Neuronal stem cell (in vitro differentiated cells): ENCODE data around the gene CX3CL1.

Experiments
- DNase-seq: peaks from one replicate; pipeline ENCODE4 v3.0.0-alpha.2; 2013; ENCODE audit warnings: low spot score
- H2AFZ ChIP-seq: one replicate; pipeline ENCODE4 v1.6.1; 2013; ENCODE audit warnings: mild to moderate bottlenecking, low read length, inconsistent platforms
- H2AK5ac ChIP-seq: 2 replicates; pipeline ENCODE4 v1.6.1; 2013; ENCODE audit warnings: low read depth, mild to moderate bottlenecking, inconsistent platforms, low read length, moderate library complexity, mixed read lengths
- H2BK120ac ChIP-seq: 2 replicates; pipeline ENCODE4 v1.6.1; 2013; ENCODE audit warnings: low read depth, mild to moderate bottlenecking, inconsistent platforms, low read length, moderate library complexity, mixed read lengths
- H2BK12ac ChIP-seq: one replicate; pipeline ENCODE4 v1.6.1; 2013; ENCODE audit warnings: low read length, inconsistent platforms
- H2BK15ac ChIP-seq: 2 replicates; pipeline ENCODE4 v1.6.1; 2013; ENCODE audit warnings: mild to moderate bottlenecking, low read length, inconsistent platforms, mixed read lengths
- H2BK5ac ChIP-seq: one replicate; pipeline ENCODE4 v1.6.1; 2013; ENCODE audit warnings: inconsistent platforms, mild to moderate bottlenecking, low read length, moderate library complexity
- H3K14ac ChIP-seq: one replicate; pipeline ENCODE4 v1.6.1; 2013; ENCODE audit warnings: low read length, inconsistent platforms
- H3K18ac ChIP-seq: 2 replicates; pipeline ENCODE4 v1.6.1; 2013; ENCODE audit warnings: low read length, inconsistent platforms
- H3K23ac ChIP-seq: 2 replicates; pipeline ENCODE4 v1.6.1; 2013; ENCODE audit warnings: low read depth, mild to moderate bottlenecking, mixed read lengths, low read length, inconsistent platforms; ENCODE audit not compliant: poor library complexity
- H3K27ac ChIP-seq: replicated peaks from 3 replicates; pipeline ENCODE4 v1.5.1; 2013; ENCODE audit warnings: low read length, inconsistent platforms
- H3K27me3 ChIP-seq, 3 experiments: 2 replicates each; pipeline ENCODE4 v1.6.1; 2013; ENCODE audit warnings: low read length in 3 of 3, mild to moderate bottlenecking in 2 of 3, inconsistent platforms in 1 of 3, low read depth in 1 of 3, mixed read lengths in 1 of 3, moderate library complexity in 1 of 3; ENCODE audit not compliant: control insufficient read depth in 3 of 3, insufficient read depth in 3 of 3
- H3K36me3 ChIP-seq, 2 donors: replicated peaks in 1 of 2; 2 replicates each; pipeline ENCODE4 v1.6.1; 2013; ENCODE audit warnings: low read length in 2 of 2; ENCODE audit not compliant: control insufficient read depth in 2 of 2, insufficient read depth in 2 of 2
- H3K4ac ChIP-seq: 2 replicates; pipeline ENCODE4 v1.6.1; 2013; ENCODE audit warnings: inconsistent platforms, mild to moderate bottlenecking, low read length, moderate library complexity
- H3K4me1 ChIP-seq, 2 donors: 1 replicate in 1 of 2; 2 replicates in 1 of 2; pipeline ENCODE4 v1.6.1; 2013; ENCODE audit warnings: low read length in 2 of 2, low read depth in 1 of 2; ENCODE audit not compliant: control insufficient read depth in 2 of 2, insufficient read depth in 1 of 2
- H3K4me2 ChIP-seq: one replicate; pipeline ENCODE4 v1.6.1; 2013; ENCODE audit warnings: mild to moderate bottlenecking, low read length, inconsistent platforms; ENCODE audit not compliant: insufficient read depth, poor library complexity, severe bottlenecking
- H3K4me3 ChIP-seq, 2 donors: 2 replicates each; pipeline ENCODE4 v1.5.1; 2013; ENCODE audit warnings: low read length in 2 of 2, mild to moderate bottlenecking in 2 of 2, inconsistent platforms in 1 of 2, moderate library complexity in 1 of 2
- H3K79me1 ChIP-seq: one replicate; pipeline ENCODE4 v1.6.1; 2013; ENCODE audit warnings: low read depth, mild to moderate bottlenecking, inconsistent platforms, low read length, moderate library complexity
- H3K9ac ChIP-seq: one replicate; pipeline ENCODE4 v1.6.1; 2013; ENCODE audit warnings: mild to moderate bottlenecking, low read depth, low read length, inconsistent platforms; ENCODE audit not compliant: poor library complexity
- H3K9me3 ChIP-seq, 2 donors: replicated peaks in 1 of 2; 2 replicates each; pipeline versions ENCODE3 to v1.6.1; 2013; ENCODE audit warnings: low read length in 2 of 2, mild to moderate bottlenecking in 2 of 2, inconsistent platforms in 1 of 2, low read depth in 1 of 2, mixed read lengths in 1 of 2, moderate library complexity in 1 of 2; ENCODE audit not compliant: control insufficient read depth in 2 of 2, insufficient read depth in 1 of 2
- H4K8ac ChIP-seq: one replicate; pipeline ENCODE4 v1.6.1; 2013; ENCODE audit warnings: low read depth, mild to moderate bottlenecking, inconsistent platforms, low read length, moderate library complexity
- H4K91ac ChIP-seq: one replicate; pipeline ENCODE4 v1.6.1; 2013; ENCODE audit warnings: low read length, low read depth, mild to moderate bottlenecking, inconsistent platforms; ENCODE audit not compliant: poor library complexity
- WGBS, 2 donors: extraction: QIAGEN DNeasy Blood & Tissue Kit; methylation state at CpG; one replicate each; pipeline ENCODE4 v1.1.7; 2013; ENCODE audit warnings: missing lambda C conversion rate in 2 of 2, mixed read lengths in 1 of 2; ENCODE audit not compliant: insufficient read length in 2 of 2, insufficient replicate concordance in 1 of 2; ENCODE audit errors: extremely low coverage in 2 of 2; 5-methylcytosine and 5-hydroxymethylcytosine counted together

Gene CX3CL1

DNA sequence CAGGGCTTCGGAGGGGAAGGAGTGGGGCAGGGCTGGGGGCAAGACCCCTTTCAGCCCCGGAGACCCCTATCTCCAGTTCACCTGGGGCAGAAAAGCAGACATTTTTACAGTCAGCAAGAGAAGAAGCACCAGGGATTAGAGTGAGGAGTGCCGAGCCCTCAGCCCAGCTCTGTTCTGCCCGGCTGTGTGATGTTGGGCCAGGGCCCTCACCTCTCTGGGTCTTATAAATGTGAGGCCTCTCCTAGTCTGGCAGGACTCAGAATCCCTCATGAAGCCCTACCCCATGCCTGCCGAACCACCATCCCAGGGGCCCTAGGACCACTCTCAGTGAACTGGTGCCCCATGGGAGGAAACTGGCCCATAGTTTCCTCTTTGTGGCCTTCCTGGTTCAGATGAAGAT is 12.8 kb downstream of the CX3CL1 start:
- H2AK5ac ChIP-seq, result no peak overlapping the region
- H3K79me1 ChIP-seq, result no peaks in the 10 kb centered on the region
- H2BK15ac ChIP-seq, result no peak overlapping the region
- H3K9me3 ChIP-seq, result no peaks in the 10 kb centered on the region
- H3K27ac ChIP-seq, result no peak overlapping the region
- H3K14ac ChIP-seq, result no peak overlapping the region
- no peak overlapping the region for H4K91ac ChIP-seq
- H3K27me3 ChIP-seq, result no peaks in the 10 kb centered on the region
- H2AFZ ChIP-seq, result no peak overlapping the region
- H2BK5ac ChIP-seq, result no peak overlapping the region
- no peak overlapping the region for H4K8ac ChIP-seq
- WGBS, 2 donors, result no CpG with 5 or more reads among the region's 5 CpGs
- no peak overlapping the region for H3K9ac ChIP-seq
- no peak overlapping the region for H2BK120ac ChIP-seq
- no peak overlapping the region for H2BK12ac ChIP-seq
- no peak overlapping the region for H3K18ac ChIP-seq
- no peak overlapping the region for H3K4me3 ChIP-seq
- no peak overlapping the region for H3K4ac ChIP-seq
- H3K4me2 ChIP-seq, result no peak overlapping the region
- peaks cover 0 to 17% of the 10 kb centered on the region in 2 donors for H3K36me3 ChIP-seq
- no peak for DNase-seq
- H3K4me1 ChIP-seq, result peaks cover 6 to 11% of the 10 kb centered on the region in 2 donors
- no peak overlapping the region for H3K23ac ChIP-seq

- H2BK15ac ChIP-seq, result no peak overlapping the region
- no peak overlapping the region for H4K91ac ChIP-seq
- no peak overlapping the region for H4K8ac ChIP-seq
- no peak overlapping the region for H3K4ac ChIP-seq
- peaks cover 0 to 17% of the 10 kb centered on the region in 2 donors for H3K36me3 ChIP-seq
- no peaks in the 10 kb centered on the region for H3K79me1 ChIP-seq
- H3K9ac ChIP-seq, result no peak overlapping the region
- H3K23ac ChIP-seq, result no peak overlapping the region
- no peak overlapping the region for H3K27ac ChIP-seq
- peak overlapping the region; percentile 68 for H2AFZ ChIP-seq
- H2AK5ac ChIP-seq, result no peak overlapping the region
- no peak overlapping the region for H2BK120ac ChIP-seq
- H3K27me3 ChIP-seq, result no peaks in the 10 kb centered on the region
- WGBS, 2 donors, result no CpG with 5 or more reads among the region's 5 CpGs
- no peak overlapping the region for H3K14ac ChIP-seq
- no peak overlapping the region for H3K4me2 ChIP-seq
- DNase-seq, result no peak
- peak overlapping the region; percentile 44 for H3K18ac ChIP-seq
- H3K4me3 ChIP-seq, result no peak overlapping the region
- H3K9me3 ChIP-seq, result no peaks in the 10 kb centered on the region
- no peak overlapping the region for H2BK5ac ChIP-seq
- no peak overlapping the region for H2BK12ac ChIP-seq
- H3K4me1 ChIP-seq, result peaks cover 6 to 11% of the 10 kb centered on the region in 2 donors
Measured at GRCh38 chr16:57386381-57386951, 14.2 kb downstream of the CX3CL1 start.

GRCh38 chr16:57387598-57388354 is 15.5 kb downstream of the CX3CL1 start:
- Histone ChIP-seq H3K4me1 (peaks cover 6 to 11% of the 10 kb centered on the region in 2 donors), H3K4me2 (no peak overlapping the region)

DNA sequence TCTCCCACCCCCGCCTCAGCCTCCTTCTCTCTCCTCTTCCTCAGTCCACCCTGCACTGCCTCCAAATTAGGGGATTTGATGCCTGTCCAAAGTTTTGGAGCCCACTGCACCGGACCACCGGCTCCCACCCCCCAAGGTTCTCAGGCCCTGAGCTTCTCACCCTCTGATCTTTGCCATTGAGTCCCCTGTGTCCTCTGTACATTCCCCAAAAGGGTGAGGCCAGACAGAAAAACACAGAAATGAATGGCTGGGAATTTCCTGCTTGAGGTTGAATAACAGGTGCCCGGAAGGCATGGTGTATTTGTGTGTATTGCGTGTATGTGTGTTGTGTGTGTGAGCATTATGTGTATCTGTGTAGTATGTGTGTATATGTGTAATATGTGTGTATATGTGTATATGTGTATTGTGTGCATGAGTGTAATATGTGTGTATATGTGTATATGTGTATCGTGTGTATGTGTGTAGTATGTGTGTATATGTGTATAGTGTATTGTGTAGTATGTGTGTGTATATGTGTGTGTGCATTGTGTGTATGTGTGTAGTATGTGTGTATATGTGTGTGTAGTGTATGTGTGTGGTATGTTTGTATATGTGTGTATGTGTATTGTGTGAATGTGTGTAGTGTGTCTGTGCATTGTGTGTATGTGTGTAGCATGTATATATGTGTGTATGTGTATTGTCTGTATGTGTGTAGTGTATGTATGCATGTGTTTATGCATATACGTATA is 16.2 kb downstream of the CX3CL1 start:
- 100% methylated on average over 1 to 2 of the region's 7 CpGs for WGBS, 2 donors
- H3K27ac ChIP-seq, result no peak overlapping the region

More at GRCh38 chr16:57387598-57388354, 15.5 kb downstream of the CX3CL1 start:
- no peak for DNase-seq
- H4K8ac ChIP-seq, result no peak overlapping the region
- H3K36me3 ChIP-seq, result peaks cover 0 to 6% of the 10 kb centered on the region in 2 donors
- no peak overlapping the region for H2BK12ac ChIP-seq
- no peak overlapping the region for H3K23ac ChIP-seq
- H3K9ac ChIP-seq, result no peak overlapping the region
- no peak overlapping the region for H2AK5ac ChIP-seq
- H2BK5ac ChIP-seq, result no peak overlapping the region
- H2AFZ ChIP-seq, result no peak overlapping the region
- no CpG with 5 or more reads among the region's 3 CpGs for WGBS, 2 donors
- H3K18ac ChIP-seq, result peak overlapping the region; percentile 42
- H3K4me3 ChIP-seq, result no peak overlapping the region
- H3K27me3 ChIP-seq, result no peaks in the 10 kb centered on the region
- no peak overlapping the region for H2BK120ac ChIP-seq
- H3K14ac ChIP-seq, result no peak overlapping the region
- H2BK15ac ChIP-seq, result no peak overlapping the region
- no peak overlapping the region for H3K27ac ChIP-seq
- H3K4ac ChIP-seq, result no peak overlapping the region
- H3K9me3 ChIP-seq, result no peaks in the 10 kb centered on the region
- no peak overlapping the region for H4K91ac ChIP-seq
- H3K79me1 ChIP-seq, result no peaks in the 10 kb centered on the region

More for the DNA sequence above, 16.2 kb downstream of the CX3CL1 start:
- Histone ChIP-seq H2AFZ (no peak overlapping the region), H3K23ac (no peak overlapping the region), H3K4ac (no peak overlapping the region), H4K8ac (no peak overlapping the region), H2BK15ac (no peak overlapping the region), H3K14ac (no peak overlapping the region), H4K91ac (no peak overlapping the region), H2BK12ac (no peak overlapping the region), H3K4me2 (no peak overlapping the region), H3K27me3 (no peaks in the 10 kb centered on the region), H2BK120ac (no peak overlapping the region), H3K79me1 (no peaks in the 10 kb centered on the region), H3K36me3 (peaks cover 0 to under 1% of the 10 kb centered on the region in 2 donors), H3K9me3 (no peaks in the 10 kb centered on the region), H3K9ac (no peak overlapping the region), H3K4me3 (no peak overlapping the region), H2BK5ac (no peak overlapping the region), H2AK5ac (no peak overlapping the region), H3K18ac (peak overlapping the region; percentile 42), H3K4me1 (peaks cover 6 to 11% of the 10 kb centered on the region in 2 donors)
- DNase-seq, result no peak
